Lower leg skin (tissue), 3 donors: ENCODE data around the gene ITIH6.

Source experiments
- CTCF ChIP-seq, 3 donors: fragments of 450-650 bp; IDR thresholded peaks; one replicate each; pipeline ENCODE4 v1.5.1; 2016; ENCODE audit warnings: antibody characterized with exemption in 3 of 3, mild to moderate bottlenecking in 3 of 3, moderate library complexity in 2 of 3
- POLR2A ChIP-seq, 2 donors: fragments of 450-650 bp; IDR thresholded peaks; one replicate each; pipeline ENCODE4 v1.6.1; 2016 to 2017; ENCODE audit warnings: antibody characterized with exemption in 2 of 2, mild to moderate bottlenecking in 1 of 2, moderate library complexity in 1 of 2

GRCh38 chrX:54794795-54795194, 3.3 kb downstream of the ITIH6 start:
- TF ChIP-seq CTCF (IDR thresholded peaks at IDR 0.05) = no peak
- TF ChIP-seq POLR2A (IDR thresholded peaks at IDR 0.05) = no peak
